Smooth muscle cell of the brain vasculature (primary cell): Measurements from ENCODE around the gene SFXN2.
A peak's percentile ranks its signal among the peaks of the same experiment; 100 is the strongest.
"Not testable (repeated sequence)": the region's sequence is repeated elsewhere in the genome, so short reads cannot be mapped to it uniquely, and the experiment has no call there.

ENCODE experiments used
- DNase-seq: peaks from one replicate; pipeline ENCODE4 v3.0.0-alpha.2; 2012; ENCODE audit warnings: low read depth, low spot score

Gene SFXN2

DNA sequence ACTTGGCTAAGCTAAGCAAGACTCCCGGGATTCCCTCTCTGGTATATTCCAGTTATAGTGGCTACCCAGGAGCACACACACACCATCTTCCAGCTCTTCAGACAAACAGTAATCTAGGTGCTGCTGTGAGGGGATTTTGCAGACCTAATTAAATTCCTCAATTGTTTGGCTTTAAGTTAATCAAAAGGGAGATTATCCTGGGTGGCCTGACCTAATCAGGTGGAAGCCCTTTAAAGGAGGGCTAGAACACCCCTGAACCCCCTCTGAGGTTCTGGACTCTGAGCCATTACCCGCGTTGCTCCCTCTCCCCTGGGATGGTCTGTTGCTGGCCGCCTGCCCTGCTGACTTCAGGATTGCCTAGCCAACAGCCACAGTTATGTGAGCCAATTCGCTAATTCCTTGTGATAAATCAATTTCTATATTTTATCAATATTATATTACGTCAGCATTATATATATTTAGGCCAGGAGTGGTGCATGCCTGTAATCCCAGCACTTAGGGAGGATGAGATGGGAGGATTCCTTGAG is 6.4 kb downstream of the SFXN2 start:
- DNase-seq, result no peak

DNA sequence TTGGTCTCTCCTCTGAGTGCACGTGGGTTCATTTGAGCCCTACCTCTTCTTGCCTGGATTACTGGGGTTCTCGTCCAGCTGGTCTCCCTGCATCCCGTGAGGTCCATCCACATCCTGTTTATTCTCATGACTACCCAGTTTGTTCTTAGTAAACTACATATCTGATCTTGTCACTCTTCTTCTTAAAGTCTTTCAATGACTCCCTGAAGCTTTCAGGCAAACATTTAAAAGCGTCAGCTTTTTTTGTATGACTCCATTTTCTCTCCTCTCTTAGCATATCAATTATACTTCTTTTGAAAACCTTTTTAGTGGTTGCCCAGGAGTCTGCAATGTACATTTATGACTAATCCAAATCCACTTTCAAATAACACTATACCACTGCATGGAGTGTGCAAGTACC is 7.5 kb downstream of the SFXN2 start:
- no peak for DNase-seq

DNA sequence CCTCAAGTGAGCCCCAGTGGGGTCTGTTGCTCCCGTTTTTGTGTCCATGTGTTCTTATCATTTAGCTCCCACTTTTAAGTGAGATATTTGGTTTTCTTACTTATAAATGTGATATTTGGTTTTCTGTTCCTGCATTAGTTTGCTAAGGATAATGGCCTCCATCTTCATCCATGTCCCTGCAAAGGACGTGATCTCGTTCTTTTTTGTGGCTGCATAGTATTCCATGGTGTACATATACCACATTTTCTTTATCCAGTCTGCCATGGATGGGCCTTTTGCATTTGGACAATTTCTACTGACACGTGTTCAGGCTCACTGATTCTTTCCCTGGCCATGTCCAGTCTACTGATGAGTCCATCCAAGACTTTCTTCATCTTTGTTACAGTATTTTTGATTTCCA is 9.6 kb downstream of the SFXN2 start:
- no peak for DNase-seq

DNA sequence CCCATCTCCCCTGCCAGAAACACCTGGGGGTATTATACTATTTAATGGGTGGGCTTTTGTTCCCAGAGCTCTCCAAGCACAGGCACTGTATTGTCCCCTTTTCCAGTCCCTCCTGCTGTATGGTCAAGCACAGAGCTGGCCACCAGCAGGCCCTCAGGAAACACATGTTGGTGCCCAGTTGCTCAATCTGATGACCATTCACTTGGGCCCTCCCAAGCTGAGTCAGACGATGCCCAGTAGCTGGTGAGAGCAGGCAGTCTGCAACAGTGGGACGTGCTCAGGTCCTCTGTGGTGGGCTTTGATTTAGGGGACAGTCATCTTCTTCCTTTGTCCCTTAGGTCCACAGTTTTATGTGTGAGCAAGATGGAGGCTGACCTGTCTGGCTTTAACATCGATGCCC is 11.8 kb downstream of the SFXN2 start:
- no peak for DNase-seq

DNA sequence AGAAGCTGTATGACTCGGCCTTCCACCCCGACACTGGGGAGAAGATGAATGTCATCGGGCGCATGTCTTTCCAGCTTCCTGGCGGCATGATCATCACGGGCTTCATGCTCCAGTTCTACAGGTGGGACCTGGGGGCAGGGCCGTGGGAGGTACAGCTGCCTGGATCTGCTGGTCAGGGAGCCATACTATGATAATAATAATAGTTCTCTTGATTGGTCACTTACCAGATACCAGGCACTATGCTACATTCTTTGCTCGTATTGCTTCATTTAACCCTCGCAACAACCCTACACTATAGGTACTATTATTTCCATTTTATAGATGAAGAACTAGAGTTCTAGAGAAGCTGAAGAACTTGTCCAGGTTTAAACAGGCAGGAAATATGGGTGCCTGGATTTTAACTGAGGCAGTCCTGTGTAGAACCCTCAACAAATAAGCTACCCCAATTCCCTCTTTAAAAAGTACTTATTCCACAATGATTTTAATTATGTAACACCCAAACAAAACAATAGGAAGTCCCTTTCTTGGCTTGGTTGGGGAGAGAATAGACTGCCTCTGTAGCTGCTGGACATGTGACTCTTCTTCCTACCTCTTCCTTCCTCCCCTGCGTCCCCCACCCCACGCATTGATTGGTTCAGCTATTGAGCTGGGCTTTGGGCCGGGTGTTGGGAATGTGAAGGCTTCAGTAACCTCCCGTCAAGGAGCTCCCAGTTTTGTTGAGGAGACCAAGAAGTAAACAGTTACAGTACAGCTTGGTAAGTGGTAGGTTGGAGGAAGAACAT is 12.8 kb downstream of the SFXN2 start:
- DNase-seq, result no peak

DNA sequence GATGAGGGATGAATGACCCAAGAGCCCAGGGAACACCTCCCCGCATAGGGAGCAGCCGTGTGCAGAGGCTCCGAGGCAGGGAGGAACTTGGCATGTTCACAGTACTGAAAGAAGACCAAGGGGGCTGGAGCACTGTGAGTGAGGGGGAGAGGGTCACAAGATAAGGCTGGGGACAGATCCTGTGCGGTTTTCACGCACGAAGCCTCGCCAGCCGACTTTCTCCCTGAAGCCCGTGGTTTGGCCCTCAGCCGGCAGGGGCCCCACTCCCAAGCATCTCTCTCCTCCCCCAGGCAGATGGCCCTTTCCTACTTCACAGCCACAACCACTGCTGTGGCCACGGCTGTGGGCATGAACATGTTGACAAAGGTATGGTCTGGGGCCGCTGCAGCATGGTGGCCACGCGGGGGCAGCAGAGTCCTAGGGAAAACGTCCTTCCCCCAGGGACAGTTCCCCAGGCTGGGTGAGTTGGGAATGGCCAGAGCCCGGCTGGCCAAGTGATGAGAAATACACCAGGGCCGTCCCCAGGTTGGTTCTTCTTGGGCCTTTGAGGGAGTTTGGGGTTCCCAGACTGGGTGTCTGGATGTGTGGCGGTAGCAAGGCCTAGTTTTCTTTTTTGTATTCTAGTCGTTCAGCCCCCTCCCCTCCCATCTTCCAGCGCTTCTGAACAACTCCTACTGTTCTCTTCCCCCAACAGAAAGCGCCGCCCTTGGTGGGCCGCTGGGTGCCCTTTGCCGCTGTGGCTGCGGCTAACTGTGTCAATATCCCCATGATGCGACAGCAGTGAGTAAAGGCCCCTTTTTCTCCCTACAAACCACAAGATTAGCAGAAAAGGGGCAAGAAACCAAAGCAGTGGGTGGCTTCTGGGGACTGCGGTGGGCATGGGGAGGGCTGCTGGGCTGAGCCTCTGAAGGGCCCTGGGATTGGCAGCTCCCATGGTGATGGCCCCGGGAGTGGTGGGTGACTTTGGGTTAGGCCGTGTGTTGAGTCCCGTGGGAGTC is 14.9 kb downstream of the SFXN2 start:
- no peak for DNase-seq

DNA sequence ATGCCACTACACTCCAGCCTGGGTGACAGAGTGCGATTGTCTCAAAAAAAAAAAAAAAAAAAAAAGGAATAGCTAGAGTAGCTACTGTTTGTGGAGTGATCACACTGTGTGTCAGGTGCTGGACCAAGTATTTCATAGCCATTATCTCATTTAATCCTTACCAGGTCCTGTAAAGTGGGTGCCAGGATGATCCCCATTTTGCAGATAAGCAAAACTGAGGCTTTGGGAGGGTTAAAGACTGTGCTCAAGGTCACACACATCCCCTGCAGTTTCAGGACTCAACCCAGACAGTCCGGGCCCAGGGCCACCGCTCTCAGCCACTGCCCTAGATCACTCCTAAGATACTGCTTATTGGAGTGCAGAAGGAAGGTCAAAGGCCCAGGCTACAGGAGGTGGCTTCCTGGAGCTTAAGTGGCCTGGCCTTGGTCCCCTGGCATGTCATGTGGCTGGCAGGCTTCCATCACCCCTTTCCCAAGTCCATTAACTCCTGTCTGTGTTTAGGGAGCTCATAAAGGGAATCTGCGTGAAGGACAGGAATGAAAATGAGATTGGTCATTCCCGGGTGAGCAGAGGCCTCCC is 16.9 kb downstream of the SFXN2 start:
- DNase-seq, result no peak

DNA sequence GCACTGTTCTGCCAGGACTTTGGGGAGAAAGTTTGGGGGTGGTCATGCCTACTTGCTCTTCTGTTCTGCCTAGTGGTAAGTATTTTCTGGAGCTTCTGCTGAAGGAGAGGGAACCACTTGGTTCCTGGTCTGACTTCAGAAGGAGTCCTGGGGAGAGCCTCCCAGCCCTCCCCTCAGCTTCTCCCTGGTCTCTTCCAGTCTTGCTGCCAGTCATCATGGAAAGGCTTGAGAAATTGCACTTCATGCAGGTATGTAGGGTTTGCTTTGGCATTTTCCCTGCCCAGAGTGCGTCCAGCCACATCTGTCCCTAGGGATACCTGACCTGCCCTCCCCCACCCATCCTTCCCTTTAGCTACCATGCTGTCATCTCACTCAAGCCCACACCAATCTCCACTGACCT is 18.2 kb downstream of the SFXN2 start:
- DNase-seq, result no peak

DNA sequence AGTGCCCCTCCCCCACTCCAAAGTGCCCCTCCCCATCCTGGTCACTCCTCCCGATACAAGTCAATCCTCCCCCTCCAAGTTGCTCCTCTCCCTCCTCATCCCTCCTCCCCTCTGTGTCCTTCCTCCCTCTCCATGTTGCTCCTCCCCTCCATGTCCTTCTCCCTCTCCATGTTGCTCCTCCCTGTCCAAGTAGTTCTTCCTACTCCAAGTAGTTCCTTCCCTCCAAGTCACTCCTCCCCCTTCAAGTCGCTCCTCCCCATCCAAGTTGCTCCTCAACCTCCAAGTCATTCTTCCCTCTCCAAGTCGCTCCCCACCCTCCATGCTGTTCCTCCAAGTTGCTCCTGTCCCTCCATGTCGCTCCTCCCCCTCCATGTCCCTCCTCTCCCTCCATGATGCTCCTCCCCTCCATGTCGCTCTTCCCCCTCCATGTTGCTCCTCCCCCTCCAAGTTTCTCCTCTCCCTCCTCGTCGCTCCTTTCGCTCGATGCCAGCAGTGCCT is 20.7 kb downstream of the SFXN2 start:
- no peak for DNase-seq

DNA sequence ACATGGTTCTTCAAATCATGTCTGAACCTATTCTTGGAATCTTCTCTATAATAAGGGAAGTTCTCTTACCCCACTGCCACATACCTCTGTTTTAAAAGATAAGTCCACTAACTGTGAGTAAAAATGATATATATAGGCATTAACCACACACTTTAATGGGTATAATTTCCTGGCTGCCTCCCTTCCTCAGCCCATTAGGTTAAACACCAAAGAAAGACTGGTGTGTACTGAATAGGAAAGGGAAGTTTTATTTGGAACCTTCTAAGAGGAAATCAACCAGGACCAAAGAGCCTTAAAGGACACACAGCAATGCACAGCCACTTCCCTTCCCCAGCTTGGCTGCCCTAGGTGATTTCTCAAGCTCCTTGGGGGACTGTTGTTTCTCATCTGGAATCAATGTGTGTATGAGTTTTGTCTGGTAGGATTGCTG is 24.3 kb downstream of the SFXN2 start:
- no peak for DNase-seq

DNA sequence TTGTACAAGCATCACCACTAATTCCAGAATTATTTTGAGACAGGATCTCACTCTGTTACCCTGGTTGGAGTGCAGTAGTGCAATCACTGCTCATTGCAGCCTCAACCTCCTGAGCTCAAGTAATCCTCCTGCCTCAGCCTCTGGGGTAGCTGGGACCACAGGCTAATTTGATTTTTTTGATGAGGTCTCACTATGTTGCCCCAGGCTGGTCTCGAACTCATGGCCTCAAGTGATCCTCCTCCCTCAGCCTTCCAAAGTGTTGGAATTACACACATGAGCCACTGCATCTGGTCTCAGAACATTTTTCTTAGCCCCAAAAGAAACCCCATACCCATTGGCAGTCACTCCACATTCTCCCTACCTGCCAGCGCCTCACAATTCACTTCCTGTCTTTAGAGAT is 25.8 kb downstream of the SFXN2 start:
- no peak for DNase-seq

DNA sequence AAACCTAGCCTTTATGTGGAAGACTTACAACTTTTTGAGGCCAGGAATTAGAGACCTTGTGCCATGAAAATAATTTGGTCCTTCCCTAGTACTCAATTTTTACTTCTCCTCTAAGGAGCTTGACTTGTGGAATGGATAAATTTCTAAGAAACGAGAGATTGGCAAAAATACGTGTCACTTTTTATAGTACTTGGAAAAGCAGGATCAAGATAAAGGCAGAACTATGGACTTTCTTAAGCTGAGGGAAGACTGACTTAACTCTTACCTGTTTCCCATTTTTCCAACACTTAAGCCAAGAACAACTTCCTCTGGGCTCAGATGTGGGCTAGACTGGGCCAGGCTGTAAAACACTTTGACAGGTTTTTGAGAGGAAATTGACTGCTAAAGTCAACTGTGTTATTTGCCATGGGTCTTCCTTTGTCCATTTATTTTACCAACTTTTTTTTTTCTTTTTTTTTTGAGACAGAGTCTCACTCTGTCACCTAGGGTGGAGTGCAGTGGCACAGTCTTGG is 27.3 kb downstream of the SFXN2 start:
- DNase-seq, result no peak

DNA sequence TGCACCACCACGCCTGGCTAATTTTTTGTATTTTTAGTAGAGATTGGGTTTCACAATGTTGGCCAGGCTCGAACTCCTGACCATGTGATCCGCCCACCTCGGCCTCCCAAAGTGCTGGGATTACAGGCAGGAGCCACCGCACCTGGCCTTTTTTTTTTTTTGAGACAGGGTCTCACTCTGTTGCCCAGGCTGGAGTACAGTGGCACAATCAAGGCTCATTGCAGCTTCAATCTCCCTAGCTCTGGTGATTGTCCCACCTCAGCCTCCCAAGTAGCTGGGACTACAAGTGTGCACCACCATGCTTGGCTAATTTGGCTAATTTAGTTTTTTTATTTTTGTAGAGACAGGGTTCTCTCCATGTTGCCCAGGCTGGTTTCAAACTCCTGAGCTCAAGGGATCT is 27.9 kb downstream of the SFXN2 start:
- DNase-seq, result not testable (repeated sequence)

DNA sequence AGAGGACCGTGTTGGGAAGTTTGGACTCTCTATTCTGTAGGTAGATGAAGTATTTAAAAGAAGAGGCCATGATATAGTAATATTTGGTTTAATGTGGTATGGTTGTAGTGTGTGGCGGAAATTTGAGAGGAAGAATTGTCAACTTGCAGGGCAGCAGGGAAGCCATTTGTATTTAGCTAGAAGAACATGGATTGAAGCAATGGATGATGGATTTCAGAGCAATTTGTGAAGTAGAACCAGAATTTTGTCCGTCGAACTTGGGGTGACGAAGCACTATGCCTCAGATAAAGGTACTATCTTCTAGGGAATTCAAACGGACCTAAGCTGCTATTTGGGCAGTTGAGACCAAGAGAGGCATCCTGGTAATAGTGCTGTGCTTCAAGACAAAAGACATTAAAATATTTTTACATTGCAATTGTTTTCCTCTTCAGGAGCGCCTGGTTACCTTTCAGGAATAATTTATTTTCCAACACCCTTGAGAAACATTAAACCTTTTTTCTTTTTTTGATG is 28.7 kb downstream of the SFXN2 start:
- no peak for DNase-seq

DNA sequence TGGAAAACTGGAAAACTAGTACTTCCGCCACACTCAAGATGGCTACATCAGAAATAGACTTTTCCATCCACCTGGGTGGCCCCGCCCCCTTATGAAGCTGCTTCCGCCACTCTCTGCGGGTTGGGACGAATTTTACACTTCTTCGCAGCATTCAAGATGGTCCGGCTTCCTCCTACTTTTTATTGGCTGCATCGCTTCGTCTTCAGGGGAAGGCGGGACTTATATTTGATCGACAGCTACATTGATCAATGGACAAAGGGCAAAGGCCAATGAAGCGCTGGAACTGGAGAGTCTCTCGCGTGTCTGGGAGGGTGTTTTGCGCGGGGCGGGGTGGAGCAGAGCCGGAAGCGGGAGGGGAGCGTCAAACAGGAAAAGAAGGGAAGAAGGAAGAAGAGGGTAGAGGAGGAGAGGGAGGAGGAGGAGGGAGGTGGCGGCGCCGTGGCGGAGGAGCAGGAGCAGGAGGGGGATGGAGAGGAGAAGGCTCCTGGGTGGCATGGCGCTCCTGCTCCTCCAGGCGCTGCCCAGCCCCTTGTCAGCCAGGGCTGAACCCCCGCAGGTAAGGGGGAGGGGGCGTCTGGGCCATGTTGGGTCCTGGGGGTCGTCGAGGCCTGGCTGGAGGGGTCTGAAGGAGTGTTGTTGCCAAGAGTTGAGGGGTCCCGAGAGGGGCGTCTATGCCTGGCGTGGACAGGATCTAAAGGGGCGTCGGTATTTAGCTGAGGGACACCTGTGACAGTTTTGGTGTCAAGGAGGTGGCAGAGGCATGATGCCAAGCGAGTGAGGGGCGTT is 29.3 kb downstream of the SFXN2 start, which contains the start of gene WBP1L:
Gene WBP1L (plus strand): TSS at position 361 of the 786 bp plus-strand sequence. CDS start 106 bp downstream, at position 467.
- peak; percentile 98 for DNase-seq

DNA sequence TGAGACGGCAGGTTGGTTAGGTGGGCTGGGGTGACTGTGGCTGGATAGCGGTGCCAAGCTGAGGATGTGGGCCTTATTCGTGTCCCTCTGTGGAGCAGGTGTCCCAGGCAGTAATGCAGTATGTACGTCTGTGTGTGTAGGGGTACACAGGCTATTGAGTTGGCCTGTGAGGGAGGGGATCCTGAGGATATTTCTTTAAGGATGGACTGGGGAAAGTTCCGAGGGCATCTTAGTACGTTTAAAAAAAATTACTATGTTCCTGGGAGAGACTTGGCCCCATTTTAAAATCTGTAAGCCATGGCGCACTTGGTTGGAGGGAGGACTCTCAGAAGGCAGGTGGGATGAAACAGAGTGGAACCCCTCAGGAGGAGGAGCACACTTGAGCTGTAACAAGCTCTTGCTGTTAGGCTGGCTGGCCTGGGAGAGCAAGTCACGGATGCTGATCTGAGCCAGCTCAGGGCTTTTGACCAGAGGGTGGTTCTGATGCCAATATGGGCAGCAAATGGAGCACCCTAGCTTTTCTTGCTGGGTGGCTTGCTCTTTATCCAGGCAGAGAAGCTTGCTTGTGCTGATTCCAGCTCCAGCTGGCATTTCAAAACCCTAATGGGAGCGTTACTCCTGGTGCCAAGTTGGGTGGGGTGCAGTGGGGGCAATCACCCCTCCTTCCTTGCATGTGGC is 30.1 kb downstream of the SFXN2 start:
- no peak for DNase-seq

DNA sequence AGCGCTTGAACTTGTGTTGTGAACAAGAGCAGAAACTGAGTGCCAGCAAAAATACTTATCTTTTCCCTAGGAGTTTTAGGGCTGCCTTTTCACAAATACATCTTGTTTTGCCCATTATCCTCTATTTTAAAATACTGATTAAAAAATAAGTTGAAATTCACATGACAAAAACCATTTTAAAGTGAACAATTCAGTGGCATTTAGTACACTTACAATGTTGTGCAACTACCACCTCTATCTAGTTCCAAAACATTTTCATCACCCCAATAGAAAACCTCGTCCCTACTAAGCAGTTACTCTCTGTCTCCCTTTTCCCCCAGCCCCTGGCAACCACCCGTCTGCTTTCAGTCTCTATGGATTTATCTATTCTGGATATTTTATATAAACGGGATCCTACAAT is 30.7 kb downstream of the SFXN2 start:
- DNase-seq, result no peak

DNA sequence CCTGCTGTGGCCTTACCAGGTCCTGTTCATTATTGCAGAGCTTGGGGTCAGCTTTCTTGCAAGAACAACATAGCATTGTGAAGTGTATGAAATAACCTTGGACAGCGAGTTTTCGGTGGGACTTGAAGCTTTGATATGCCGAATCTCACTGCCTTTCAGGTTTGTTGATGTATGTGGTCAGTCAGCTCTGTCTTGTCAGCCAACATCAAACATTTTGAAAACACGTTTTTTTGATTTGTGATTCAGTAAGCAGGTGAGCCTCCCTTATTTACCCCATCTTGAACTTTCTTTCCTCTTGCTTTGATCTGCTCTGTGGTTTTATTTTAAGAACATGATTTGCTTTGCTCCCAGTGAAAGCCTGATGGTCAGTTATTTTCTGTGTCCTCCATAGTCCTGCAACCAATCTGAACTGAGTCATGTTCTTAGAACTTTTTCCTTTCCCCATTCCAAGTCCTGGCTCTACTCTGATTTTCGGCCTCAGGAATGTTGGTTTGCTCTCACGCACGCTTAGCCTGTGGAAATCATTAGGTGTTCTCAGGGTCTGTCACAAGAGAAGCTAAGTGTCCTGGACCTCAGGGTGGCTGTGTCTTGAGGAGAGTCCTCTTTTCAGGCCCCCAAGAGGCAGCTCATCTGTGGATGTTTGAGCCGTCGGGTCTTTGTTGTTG is 38.0 kb downstream of the SFXN2 start:
- no peak for DNase-seq

DNA sequence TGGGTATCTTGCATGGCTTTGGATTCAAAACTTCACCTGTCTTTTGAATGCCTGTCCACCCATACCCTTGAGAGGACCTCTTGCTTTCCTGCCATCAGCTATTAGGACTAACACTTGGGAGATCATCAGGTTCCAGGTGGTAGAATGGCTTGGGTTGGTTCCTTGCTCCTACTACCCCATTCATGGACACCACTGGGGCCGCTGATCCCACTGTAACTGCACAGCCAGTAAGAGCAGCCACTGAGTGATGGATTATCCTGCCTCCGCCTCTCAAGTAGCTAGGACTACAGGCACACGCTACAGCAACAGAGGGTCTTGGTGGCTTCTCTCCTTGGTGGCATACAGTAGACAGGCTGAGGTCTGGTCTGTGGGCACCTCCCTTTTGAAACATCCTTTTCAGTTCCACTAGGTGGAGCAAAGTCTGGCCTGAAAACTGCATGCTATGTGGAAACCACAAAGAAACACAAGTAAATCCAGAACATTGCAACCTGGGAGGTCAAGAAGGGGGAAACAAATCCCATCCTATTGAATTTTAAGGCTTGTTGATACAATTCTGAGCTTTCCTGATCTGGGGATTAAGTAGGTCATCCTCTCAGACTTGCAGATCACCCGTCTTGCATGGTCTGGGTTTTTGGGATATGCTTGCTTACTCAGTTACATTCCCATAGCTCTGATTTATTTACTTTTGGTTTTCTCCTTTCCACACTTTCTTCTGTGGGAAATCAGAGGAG is 38.7 kb downstream of the SFXN2 start:
- peak; percentile 54 for DNase-seq
